NCI-H510A (cell line): ENCODE data around the gene SMARCA5.
"Not testable (repeated sequence)": the region's sequence is repeated elsewhere in the genome, so short reads cannot be mapped to it uniquely, and the experiment has no call there.

Source experiments
- DNase-seq: peaks from one replicate; lab custom pipeline; 2025; lab: John Stamatoyannopoulos, UW

The SMARCA5 gene

GRCh38 chr4:143513314-143514168 lies at the start of gene SMARCA5:
Gene SMARCA5 (plus strand): TSS chr4:143513702. CDS start chr4:143513925, 223 bp downstream.
- DNase-seq = peak; percentile 90

DNA sequence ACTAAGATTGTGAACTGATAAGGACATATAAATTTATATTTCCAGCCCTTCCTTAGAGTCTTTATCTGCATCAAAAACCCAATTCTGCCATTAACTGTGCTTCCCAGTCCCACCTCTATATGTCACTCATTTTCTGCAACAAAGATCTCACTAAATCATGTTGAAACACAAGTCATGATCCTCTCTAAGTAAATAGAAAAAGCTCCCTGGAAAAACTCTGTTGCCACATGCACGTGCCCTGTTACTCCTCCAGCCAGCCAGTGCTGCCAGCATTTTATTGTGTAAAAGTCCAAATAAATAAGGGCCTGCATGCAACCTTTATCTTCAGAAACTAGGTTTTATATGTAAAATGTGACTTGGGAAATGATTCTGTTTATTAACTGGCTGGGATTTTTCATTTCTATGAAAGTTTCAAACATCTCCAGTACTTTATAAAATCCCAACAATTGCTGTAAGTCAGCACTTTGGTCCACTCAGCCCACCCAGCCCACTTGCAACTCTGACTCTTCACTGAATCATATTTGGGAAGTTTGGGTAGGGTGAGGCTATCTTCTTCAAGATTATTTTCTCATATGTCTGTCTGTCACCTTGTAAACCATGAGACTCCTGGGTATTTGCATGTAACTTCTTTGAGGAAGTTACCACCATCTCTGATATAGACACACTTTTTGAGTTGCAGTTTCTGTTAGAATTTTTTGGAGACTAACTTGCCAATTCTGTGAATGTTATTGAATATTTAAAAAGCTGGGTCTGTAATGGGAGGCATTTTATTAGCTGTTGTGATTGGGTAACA lies 40.0 kb upstream of the SMARCA5 start:
- no peak for DNase-seq

DNA sequence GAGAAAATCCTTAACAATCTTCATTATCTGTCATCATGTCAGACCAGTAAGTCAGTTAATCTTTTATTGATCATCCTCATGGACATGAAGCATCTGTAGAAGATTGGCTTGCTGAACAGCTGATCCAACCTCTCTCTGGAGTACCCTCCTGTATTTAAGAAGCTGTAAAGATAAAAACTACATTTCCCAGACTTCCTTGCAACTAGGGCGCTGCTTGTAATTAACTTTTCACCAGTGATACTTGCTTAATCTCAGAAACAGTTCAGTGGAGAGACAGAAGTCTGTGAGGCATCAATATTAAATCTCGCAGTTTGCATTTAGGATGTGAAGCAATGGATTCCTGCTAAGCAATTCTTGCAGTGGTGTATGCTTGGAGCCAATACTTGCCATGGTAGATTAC lies 36.0 kb upstream of the SMARCA5 start:
- no peak for DNase-seq

DNA sequence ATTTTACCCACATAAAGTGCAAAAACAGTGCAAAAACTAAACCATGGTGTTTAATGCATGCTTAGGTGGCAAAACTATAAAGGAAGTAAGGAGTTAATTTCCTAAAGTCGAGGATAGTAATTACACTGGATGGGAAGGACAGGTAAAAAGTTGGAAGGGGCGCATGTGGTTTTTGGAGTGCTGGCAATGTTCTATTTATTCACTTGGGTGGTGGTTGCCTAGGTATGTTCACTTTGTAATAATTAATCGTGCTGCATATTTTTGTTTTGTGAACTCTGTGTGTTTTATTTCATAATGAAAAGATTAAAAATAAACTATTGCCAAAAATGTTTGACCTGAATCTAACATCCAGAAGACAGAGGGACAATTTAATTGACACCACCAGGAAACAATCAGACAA lies 32.1 kb upstream of the SMARCA5 start:
- no peak for DNase-seq

GRCh38 chr4:143482840-143483239 lies 30.7 kb upstream of the SMARCA5 start:
- no peak for DNase-seq

- no peak for DNase-seq
Observed at GRCh38 chr4:143486314-143486713, 27.2 kb upstream of the SMARCA5 start.

GRCh38 chr4:143488687-143489086 lies 24.8 kb upstream of the SMARCA5 start:
- DNase-seq = no peak

DNA sequence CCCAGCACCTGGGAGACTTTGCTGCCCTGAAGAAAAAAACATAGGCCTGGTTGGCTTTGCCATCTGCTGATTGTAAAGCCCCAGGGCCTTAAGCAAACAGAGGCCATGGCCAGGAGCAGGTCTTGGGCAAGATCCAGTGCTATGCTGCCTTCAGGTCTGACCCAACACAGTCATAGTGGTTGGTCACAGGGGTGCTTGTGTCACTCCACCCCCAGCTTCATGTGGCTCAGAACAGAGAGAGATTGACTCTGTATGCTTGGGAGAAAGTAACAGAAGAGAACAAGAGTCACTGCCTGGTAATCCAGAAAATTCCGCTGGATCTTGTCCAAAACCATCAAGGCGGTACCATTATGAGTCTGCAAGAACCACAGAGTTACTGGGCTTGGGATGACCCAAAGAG lies 24.4 kb upstream of the SMARCA5 start:
- no peak for DNase-seq

- no peak for DNase-seq
Observed at GRCh38 chr4:143498021-143498420, 15.5 kb upstream of the SMARCA5 start.

GRCh38 chr4:143502231-143502630 lies 11.3 kb upstream of the SMARCA5 start:
- no peak for DNase-seq

DNA sequence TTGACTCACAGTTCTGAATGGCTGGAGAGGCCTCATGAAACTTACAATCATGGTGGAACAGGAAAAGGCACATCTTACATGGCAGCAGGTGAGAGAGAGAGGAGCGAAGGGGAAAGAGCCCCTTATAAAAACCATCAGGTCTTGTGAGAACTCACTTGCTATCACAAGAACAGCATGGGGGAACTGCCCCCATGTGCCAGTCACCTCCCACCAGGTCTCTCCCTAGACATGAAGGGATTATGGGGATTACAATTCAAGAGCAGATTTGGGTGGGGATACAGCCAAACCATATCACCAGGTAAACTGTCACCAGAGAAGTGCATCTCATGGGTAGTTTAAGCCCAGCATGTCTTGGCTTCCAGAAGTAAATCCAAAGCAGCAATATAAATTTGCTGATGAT lies 7.5 kb upstream of the SMARCA5 start:
- no peak for DNase-seq

DNA sequence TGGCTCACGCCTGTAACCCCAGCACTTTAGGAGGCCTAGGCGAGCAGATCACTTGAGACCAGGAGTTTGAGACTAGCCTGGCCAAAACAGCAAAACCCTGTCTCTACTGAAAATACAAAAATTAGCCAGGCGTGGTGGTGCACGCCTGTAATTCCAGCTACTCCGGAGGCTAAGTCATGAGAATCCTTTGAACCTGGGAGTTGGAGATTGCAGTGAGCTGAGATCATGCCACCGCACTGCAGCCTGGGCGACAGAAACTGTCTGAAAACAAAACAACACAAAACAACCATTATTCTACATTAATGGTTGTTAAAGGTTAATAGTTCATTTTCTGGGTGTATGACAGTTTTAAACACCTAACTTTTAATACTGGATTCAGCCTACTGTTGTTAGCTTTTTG lies 1.6 kb upstream of the SMARCA5 start:
- DNase-seq = no peak

GRCh38 chr4:143512978-143513313 lies 556 bp upstream of the SMARCA5 start:
- no peak for DNase-seq

GRCh38 chr4:143514169-143514495 lies 630 bp downstream of the SMARCA5 start:
- DNase-seq = no peak

DNA sequence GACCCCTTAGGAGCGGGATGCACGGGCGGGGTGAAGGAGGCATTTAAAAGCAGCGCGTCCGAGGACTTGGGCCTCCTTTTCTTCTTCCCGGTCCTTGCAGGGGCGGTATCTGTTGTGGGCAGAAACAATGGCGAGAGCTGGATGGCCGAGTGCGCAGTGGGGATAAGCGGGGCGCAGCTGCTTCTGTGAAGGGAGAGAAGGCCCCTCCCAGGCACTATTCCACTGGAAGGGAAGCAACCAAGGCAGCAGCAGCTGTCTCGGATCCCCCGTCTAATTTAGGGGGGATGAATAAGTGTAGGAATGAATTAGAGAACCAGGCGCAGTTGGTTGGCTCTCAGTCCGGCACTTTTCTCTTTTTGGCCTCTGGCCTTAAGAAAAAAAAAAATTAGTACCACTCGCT lies 995 bp downstream of the SMARCA5 start:
- peak; percentile 20 for DNase-seq

DNA sequence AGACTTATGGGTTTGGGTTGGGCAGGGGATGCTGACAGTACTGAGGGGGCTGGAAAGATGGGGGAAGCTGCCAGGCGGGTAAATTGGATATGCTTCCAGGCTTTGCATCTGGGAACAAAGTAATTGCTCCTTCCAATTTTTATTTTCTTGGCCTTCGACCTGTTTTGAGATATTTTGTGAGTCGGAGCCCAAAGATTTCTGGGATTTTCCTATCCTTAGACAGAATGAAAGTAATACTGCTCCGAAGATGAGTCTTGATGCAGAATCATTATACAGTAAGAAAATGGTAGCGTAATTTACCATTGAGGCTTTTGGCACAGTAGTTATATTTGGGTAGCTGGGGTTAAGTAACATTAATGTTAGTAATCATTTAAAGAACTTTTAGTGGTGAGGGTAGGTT lies 1.4 kb downstream of the SMARCA5 start:
- no peak for DNase-seq

- DNase-seq = no peak
Observed at GRCh38 chr4:143515905-143516304, 2.4 kb downstream of the SMARCA5 start.

DNA sequence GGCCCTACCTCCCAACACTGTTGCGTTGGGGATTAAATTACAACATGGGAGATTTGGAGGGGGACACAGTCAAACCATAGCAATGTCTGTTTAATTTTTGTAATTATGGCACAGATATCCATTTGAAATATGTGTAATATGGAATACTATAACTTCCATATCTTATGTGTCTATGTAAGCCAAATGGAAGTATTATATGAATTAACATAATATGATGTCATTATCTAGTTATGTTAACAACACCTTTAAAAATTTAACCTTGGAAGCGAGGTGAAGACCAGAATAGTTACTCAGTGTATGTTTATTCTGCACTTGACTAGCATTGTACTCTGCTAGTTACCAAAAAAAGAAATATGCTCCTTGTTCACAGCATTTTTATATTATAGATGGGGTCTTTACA lies 4.3 kb downstream of the SMARCA5 start:
- DNase-seq = no peak

- DNase-seq = no peak
Observed at GRCh38 chr4:143524211-143524610, 10.7 kb downstream of the SMARCA5 start.

DNA sequence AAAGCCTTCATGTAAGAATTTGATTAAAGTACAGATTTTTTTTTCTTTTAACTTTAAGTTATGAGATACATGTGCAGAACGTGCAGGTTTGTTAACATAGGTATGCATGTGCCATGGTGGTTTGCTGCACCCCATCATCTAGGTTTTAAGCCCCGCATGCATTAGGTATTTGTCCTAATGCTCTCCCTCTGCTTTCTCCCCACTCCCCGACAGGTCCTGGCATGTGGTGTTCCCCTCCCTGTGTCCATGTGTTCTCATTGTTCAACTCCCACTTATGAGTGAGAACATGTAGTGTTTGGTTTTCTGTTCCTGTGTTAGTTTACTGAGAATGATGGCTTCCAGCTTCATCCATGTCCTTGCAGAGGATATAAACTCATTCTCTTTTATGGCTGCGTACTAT lies 14.5 kb downstream of the SMARCA5 start:
- DNase-seq = not testable (repeated sequence)

DNA sequence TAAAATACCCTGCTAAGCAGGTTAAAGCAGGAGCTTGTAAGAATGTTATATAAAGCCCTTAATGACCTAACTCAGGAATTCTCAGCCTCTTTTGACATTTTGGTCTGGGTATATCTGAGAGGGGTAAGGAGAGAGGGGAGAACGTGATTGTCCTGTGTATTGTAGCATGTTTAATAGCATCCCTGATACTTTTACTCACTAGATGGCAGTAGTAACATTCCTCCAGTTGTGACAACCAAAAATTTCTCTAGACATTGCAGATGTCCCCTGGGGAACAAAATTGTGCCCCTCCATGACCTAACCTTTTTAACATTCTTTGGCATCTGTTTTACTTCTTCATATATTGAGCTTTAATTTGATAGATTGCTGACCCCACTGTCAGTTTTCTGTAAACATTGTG lies 17.9 kb downstream of the SMARCA5 start:
- no peak for DNase-seq

GRCh38 chr4:143531788-143532491 lies 18.4 kb downstream of the SMARCA5 start:
- DNase-seq = no peak
